K562 (cell line): ENCODE data around the gene TRPC4. TPM values are rescaled to one million over a fixed set of nuclear protein-coding genes. Genes with fewer than 3 reads are reported as not detected.
A peak's percentile ranks its signal among the peaks of the same experiment; 100 is the strongest.

Experiments
- ATAC-seq: fragments of 200-7000 bp; cut with Tn5 transposase; 3 replicates; pipeline ENCODE4 v1.9.1; 2020; ENCODE audit warnings: moderate library complexity
- BruUV-seq: library from RNA; stranded (reverse); fragments of 400-500 nt; replicated peaks from 2 replicates; lab custom pipeline; 2021; lab: Mats Ljungman, UMichigan
- CTCF ChIA-PET: fragments of 300-600 bp; formaldehyde crosslinking; extraction: SDS; loops from one replicate; lab custom pipeline; 2021; ENCODE audit warnings: low intra/inter-chr PET ratio; lab: Yijun Ruan, JAX
- POLR2A ChIA-PET: fragments of 300-600, 350-650 bp; sonication (Branson Sonifier 250); formaldehyde crosslinking; extraction: SDS; loops from one replicate; lab custom pipeline; 2021; ENCODE audit warnings: antibody characterized with exemption, inconsistent platforms; lab: Yijun Ruan, JAX
- DNase-seq, 4 experiments: peaks; one replicate each; pipeline versions ENCODE4 v3.0.0 to v3.0.0-alpha.2; 2011 to 2018; ENCODE audit warnings: low spot score in 3 of 4, mixed read lengths in 3 of 4; ENCODE audit errors: extremely low read depth in 1 of 4
- FAIRE-seq: peaks from 2 replicates; lab custom pipeline; 2011; peaks lifted over from hg19 to GRCh38; lab: Jason Lieb, UNC
- H2AFZ ChIP-seq: 2 replicates; pipeline ENCODE4 v1.6.0; 2011; ENCODE audit warnings: low read depth, low read length, control low read depth, inconsistent platforms
- H3K27ac ChIP-seq: fragments of 200-600 bp; 3 replicates; pipeline ENCODE4 v1.8.0; 2011; ENCODE audit warnings: low read depth, mild to moderate bottlenecking, control low read depth, inconsistent platforms, low read length, moderate library complexity, mixed read lengths; ENCODE audit errors: extremely low read depth
- H3K27me3 ChIP-seq, 2 experiments: fragments of 300-600 bp in 1 of 2; 2 replicates in 1 of 2; 3 replicates in 1 of 2; pipeline versions ENCODE4 v1.6.0 to v1.8.0; 2011; ENCODE audit warnings: inconsistent platforms in 2 of 2, low read length in 2 of 2, mild to moderate bottlenecking in 1 of 2, mixed read lengths in 1 of 2, moderate library complexity in 1 of 2; ENCODE audit not compliant: control insufficient read depth in 2 of 2, insufficient read depth in 2 of 2
- H3K36me3 ChIP-seq: fragments of 300-600 bp; 3 replicates; pipeline ENCODE4 v1.8.0; 2011; ENCODE audit warnings: mild to moderate bottlenecking, low read length, inconsistent platforms; ENCODE audit not compliant: control insufficient read depth, insufficient read depth
- H3K4me1 ChIP-seq, 2 experiments: fragments of 200-600 bp in 1 of 2; replicated peaks in 1 of 2; 2 replicates in 1 of 2; 3 replicates in 1 of 2; pipeline versions ENCODE4 v1.5.1 to v1.8.0; 2011; ENCODE audit warnings: inconsistent platforms in 2 of 2, low read length in 2 of 2, mild to moderate bottlenecking in 1 of 2, mixed read lengths in 1 of 2, moderate library complexity in 1 of 2; ENCODE audit not compliant: control insufficient read depth in 2 of 2, insufficient read depth in 2 of 2
- H3K4me2 ChIP-seq: 2 replicates; pipeline ENCODE4 v1.6.1; 2011; ENCODE audit warnings: low read length, control low read depth, inconsistent platforms, mixed read lengths; ENCODE audit not compliant: insufficient read depth
- H3K4me3 ChIP-seq: fragments of 200-600 bp; sonication (generic), shearing (Covaris generic); 2 replicates; pipeline ENCODE4 v1.5.1; 2016; ENCODE audit warnings: control low read depth, inconsistent platforms
- H3K79me2 ChIP-seq: fragments of 200-600 bp; 3 replicates; pipeline ENCODE4 v1.8.0; 2011; ENCODE audit warnings: low read length, inconsistent platforms; ENCODE audit not compliant: control insufficient read depth, insufficient read depth
- H3K9ac ChIP-seq, 2 experiments: 2 replicates each; pipeline versions ENCODE4 v1.6.0 to v1.6.1; 2011; ENCODE audit warnings: low read depth in 2 of 2, low read length in 2 of 2, control low read depth in 1 of 2, inconsistent platforms in 1 of 2, mild to moderate bottlenecking in 1 of 2, mixed read lengths in 1 of 2; ENCODE audit not compliant: insufficient read depth in 1 of 2
- H3K9me1 ChIP-seq: one replicate; pipeline ENCODE4 v1.6.0; 2011; ENCODE audit warnings: inconsistent platforms, mild to moderate bottlenecking, low read length, moderate library complexity; ENCODE audit not compliant: control insufficient read depth, insufficient read depth
- H3K9me3 ChIP-seq: replicated peaks from 2 replicates; pipeline ENCODE4 v1.5.1; 2011; ENCODE audit warnings: low read depth, low read length, inconsistent platforms; ENCODE audit not compliant: control insufficient read depth, insufficient read depth
- H4K20me1 ChIP-seq: replicated peaks from 2 replicates; pipeline ENCODE4 v1.6.1; 2011; ENCODE audit warnings: low read length, inconsistent platforms, mixed read lengths; ENCODE audit not compliant: control insufficient read depth, insufficient read depth
- FUS ChIP-seq: fragments of 200-400 bp; formaldehyde crosslinking; optimal IDR thresholded peaks from 2 replicates; pipeline ENCODE3; 2017; ENCODE audit warnings: low read depth, low read length
- NFIC ChIP-seq: fragments of 450-650 bp; IDR thresholded peaks from 2 replicates; pipeline ENCODE4 v1.6.1; 2017; ENCODE audit warnings: mild to moderate bottlenecking, inconsistent platforms
- POLR2H ChIP-seq: IDR thresholded peaks from 2 replicates; pipeline ENCODE4 v1.6.1; 2016; ENCODE audit warnings: missing genetic modification characterization, low read depth, mild to moderate bottlenecking, control low read depth, missing compliant biosample characterization, moderate library complexity
- RAD21 ChIP-seq, 2 experiments: fragments of 250-450 bp in 1 of 2; fragments of 450-650 bp in 1 of 2; sonication (Bioruptor Pico) in 1 of 2; formaldehyde crosslinking in 1 of 2; IDR thresholded peaks in 1 of 2; conservative IDR thresholded peaks in 1 of 2; 2 replicates each; pipeline versions ENCODE4 v1.4.0 to v1.8.0; 2020 to 2022; ENCODE audit warnings: mild to moderate bottlenecking in 2 of 2, moderate library complexity in 1 of 2
- RFX1 ChIP-seq: fragments of 450-650 bp; IDR thresholded peaks from 2 replicates; pipeline ENCODE4 v1.6.1; 2016; ENCODE audit warnings: mild to moderate bottlenecking, moderate library complexity
- SPI1 ChIP-seq: IDR thresholded peaks from 2 replicates; pipeline ENCODE4 v1.6.1; 2011; ENCODE audit warnings: low read depth, low read length, control low read depth, borderline replicate concordance
- ZBTB17 ChIP-seq: fragments of 450-650 bp; formaldehyde crosslinking; IDR thresholded peaks from 2 replicates; pipeline ENCODE4 v1.4.0; 2020; ENCODE audit warnings: mild to moderate bottlenecking
- ZNF175 ChIP-seq: fragments of 200-800 bp; sonication (Bioruptor generic); IDR thresholded peaks from 2 replicates; pipeline ENCODE4 v1.6.1; 2016; ENCODE audit warnings: low read depth, mild to moderate bottlenecking, missing genetic modification characterization, missing compliant biosample characterization
- ZNF512 ChIP-seq: IDR thresholded peaks from 2 replicates; pipeline ENCODE4 v1.6.1; 2016; ENCODE audit warnings: missing genetic modification characterization, missing compliant biosample characterization
- WGBS: fragments of 100-300 bp; shearing (Covaris generic); methylation state at CpG from one replicate; pipeline ENCODE4 v1.1.6; 2016; ENCODE audit warnings: low coverage, mixed read lengths; ENCODE audit not compliant: insufficient coverage; ENCODE audit errors: missing lambda C conversion rate; 5-methylcytosine and 5-hydroxymethylcytosine counted together
- in situ Hi-C: fragments of 300-500 bp; cut with MboI; formaldehyde crosslinking; loops from 4 replicates; pipeline ENCODE4 v1.15.0; 2018; ENCODE audit warnings: inconsistent platforms, mixed read lengths
- intact Hi-C: fragments of 100-400 bp; cut with micrococcal nuclease; formaldehyde crosslinking; loops from 2 replicates; pipeline ENCODE4 v1.14.2; 2022
- polyA plus RNA-seq, 8 experiments: library from polyadenylated mRNA; depleted of rRNA in 4 of 8; stranded (reverse) in 5 of 8; unstranded in 3 of 8; fragments of >200 nt; fragmentation: Nextera tagmentation in 2 of 8; fragmentation: Illumina TruSeq in 1 of 8; extraction: Ambion mirVana in 2 of 8; extraction: Trizol in 1 of 8; gene quantifications; 2 replicates each; pipeline versions ENCODE4 v1.2.1 to v1.2.3, GENCODE V29; 2011 to 2014; ENCODE audit warnings: inconsistent platforms in 1 of 8, missing spikeins in 1 of 8
- total RNA-seq, 7 experiments: library from RNA; depleted of rRNA in 6 of 7; stranded (reverse); fragments of >200 nt in 6 of 7; fragmentation: Illumina TruSeq in 2 of 7; extraction: Trizol in 2 of 7; gene quantifications; 2 replicates each; pipeline versions ENCODE4 v1.2.1 to v1.2.3, GENCODE V29; 2011 to 2021; ENCODE audit warnings: low replicate concordance in 1 of 7
- TF ChIP-seq, protein P1 (sequence below), 3 experiments: IDR thresholded peaks in 2 of 3; conservative IDR thresholded peaks in 1 of 3; 2 replicates each; pipeline ENCODE4 v1.5.1; 2011 to 2012; ENCODE audit warnings: low read length in 3 of 3, mild to moderate bottlenecking in 3 of 3, control low read depth in 2 of 3, improper control_type of control experiment in 1 of 3, inconsistent platforms in 1 of 3, low read depth in 1 of 3, mixed read lengths in 1 of 3, moderate library complexity in 1 of 3; ENCODE audit not compliant: insufficient read depth in 2 of 3
- TF ChIP-seq, protein P2 (sequence below): sonication (generic); IDR thresholded peaks from 2 replicates; pipeline ENCODE4 v1.6.1; 2016
- TF ChIP-seq, protein P3 (sequence below): IDR thresholded peaks from 2 replicates; pipeline ENCODE4 v1.6.1; 2011; ENCODE audit warnings: borderline replicate concordance, low read depth, mild to moderate bottlenecking, moderate library complexity, low read length; ENCODE audit not compliant: insufficient read depth, poor library complexity, severe bottlenecking

The TRPC4 gene
- total and polyA plus RNA-seq, 9 of the 15 experiments (the other 6 are each of a cell fraction or from before 2014, with no cell fraction given): 0.03 to 0.04 TPM; not detected in 7

- TF ChIP-seq, protein P1, sequence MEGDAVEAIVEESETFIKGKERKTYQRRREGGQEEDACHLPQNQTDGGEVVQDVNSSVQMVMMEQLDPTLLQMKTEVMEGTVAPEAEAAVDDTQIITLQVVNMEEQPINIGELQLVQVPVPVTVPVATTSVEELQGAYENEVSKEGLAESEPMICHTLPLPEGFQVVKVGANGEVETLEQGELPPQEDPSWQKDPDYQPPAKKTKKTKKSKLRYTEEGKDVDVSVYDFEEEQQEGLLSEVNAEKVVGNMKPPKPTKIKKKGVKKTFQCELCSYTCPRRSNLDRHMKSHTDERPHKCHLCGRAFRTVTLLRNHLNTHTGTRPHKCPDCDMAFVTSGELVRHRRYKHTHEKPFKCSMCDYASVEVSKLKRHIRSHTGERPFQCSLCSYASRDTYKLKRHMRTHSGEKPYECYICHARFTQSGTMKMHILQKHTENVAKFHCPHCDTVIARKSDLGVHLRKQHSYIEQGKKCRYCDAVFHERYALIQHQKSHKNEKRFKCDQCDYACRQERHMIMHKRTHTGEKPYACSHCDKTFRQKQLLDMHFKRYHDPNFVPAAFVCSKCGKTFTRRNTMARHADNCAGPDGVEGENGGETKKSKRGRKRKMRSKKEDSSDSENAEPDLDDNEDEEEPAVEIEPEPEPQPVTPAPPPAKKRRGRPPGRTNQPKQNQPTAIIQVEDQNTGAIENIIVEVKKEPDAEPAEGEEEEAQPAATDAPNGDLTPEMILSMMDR (IDR thresholded peaks at IDR 0.05 in 2 of 3, conservative IDR thresholded peaks at IDR 0.05 in 1 of 3; ENCODE audit: insufficient read depth in 2 of 3, low read depth in 1 of 3, low read length in 3 of 3): peak; percentile 59 to 65 (median 61)
- TF ChIP-seq RAD21 (CRISPR knock-in tag; conservative IDR thresholded peaks at IDR 0.05 in 1 of 2, IDR thresholded peaks at IDR 0.05 in 1 of 2) (peak; percentile 39 to 71), FUS (no peak), POLR2H (tag) (no peak), ZNF175 (CRISPR knock-in tag) (no peak), NFIC (peak; percentile 63)
- TF ChIP-seq, all 486 proteins: peak for 6
Observed at GRCh38 chr13:37869756-37870488, at the start of gene TRPC4 (continued).

DNA sequence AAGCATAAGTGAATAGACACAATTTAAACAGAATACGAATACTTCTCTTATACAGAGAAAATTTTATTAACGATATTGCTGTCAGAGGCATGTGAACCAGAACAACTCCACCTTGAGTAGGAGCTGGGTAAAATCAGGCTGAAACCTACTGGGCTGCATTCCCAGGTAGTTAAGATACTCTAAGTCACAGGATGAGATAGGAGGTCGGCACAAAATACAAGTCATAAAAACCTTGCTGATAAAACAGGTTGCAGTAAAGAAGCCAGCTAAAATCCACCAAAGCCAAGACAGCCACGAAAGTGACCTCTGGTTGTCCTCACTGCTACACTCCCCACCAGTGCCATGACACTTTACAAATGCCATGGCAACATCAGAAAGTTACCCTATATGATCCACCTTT lies 49.2 kb upstream of the TRPC4 start:
- no peak overlapping the region for H3K9ac ChIP-seq
- TF ChIP-seq, protein P2, sequence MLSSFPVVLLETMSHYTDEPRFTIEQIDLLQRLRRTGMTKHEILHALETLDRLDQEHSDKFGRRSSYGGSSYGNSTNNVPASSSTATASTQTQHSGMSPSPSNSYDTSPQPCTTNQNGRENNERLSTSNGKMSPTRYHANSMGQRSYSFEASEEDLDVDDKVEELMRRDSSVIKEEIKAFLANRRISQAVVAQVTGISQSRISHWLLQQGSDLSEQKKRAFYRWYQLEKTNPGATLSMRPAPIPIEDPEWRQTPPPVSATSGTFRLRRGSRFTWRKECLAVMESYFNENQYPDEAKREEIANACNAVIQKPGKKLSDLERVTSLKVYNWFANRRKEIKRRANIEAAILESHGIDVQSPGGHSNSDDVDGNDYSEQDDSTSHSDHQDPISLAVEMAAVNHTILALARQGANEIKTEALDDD: peak; percentile 60; the same call in 1 of the 2 replicates
- no peak for TF ChIP-seq ZBTB17 (CRISPR knock-in tag)
- TF ChIP-seq ZNF512: no peak
- TF ChIP-seq, protein P3, sequence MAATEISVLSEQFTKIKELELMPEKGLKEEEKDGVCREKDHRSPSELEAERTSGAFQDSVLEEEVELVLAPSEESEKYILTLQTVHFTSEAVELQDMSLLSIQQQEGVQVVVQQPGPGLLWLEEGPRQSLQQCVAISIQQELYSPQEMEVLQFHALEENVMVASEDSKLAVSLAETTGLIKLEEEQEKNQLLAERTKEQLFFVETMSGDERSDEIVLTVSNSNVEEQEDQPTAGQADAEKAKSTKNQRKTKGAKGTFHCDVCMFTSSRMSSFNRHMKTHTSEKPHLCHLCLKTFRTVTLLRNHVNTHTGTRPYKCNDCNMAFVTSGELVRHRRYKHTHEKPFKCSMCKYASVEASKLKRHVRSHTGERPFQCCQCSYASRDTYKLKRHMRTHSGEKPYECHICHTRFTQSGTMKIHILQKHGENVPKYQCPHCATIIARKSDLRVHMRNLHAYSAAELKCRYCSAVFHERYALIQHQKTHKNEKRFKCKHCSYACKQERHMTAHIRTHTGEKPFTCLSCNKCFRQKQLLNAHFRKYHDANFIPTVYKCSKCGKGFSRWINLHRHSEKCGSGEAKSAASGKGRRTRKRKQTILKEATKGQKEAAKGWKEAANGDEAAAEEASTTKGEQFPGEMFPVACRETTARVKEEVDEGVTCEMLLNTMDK: peak; percentile 28
- TF ChIP-seq RFX1: peak; percentile 40
- TF ChIP-seq SPI1: no peak
- TF ChIP-seq, all 486 proteins: peak for 3
- no TSS peak for BruUV-seq
- H3K4me2 ChIP-seq: no peak overlapping the region; the same call in 1 of the 2 replicates
- no peaks in the 10 kb centered on the region for H3K27me3 ChIP-seq
- ChIA-PET POLR2A (interaction anchor here (0.9 kb wide), 1 partner anchor 11 kb away, joined by 5 read pairs; no protein-coding TSS in a partner anchor), CTCF (no interaction called here)
- WGBS: 7% methylated on average over 4 of the region's 4 CpGs
- no peaks in the 10 kb centered on the region for H3K36me3 ChIP-seq
- H3K9me3 ChIP-seq: no peaks in the 10 kb centered on the region
- FAIRE-seq: peak; percentile 6
- H3K4me1 ChIP-seq: peaks cover 4 to 8% of the 10 kb centered on the region in 2 experiments; a peak in 2 of 5 replicates
- no peaks in the 10 kb centered on the region for H3K9me1 ChIP-seq
- peak; percentile 60 for ATAC-seq
- intact Hi-C loops: no loop called here
- H2AFZ ChIP-seq: 0 out of 2 replicates have a peak overlapping the region, but pooled peaks have one; percentile 55
- H3K4me3 ChIP-seq: no peak overlapping the region
- H3K79me2 ChIP-seq: no peaks in the 10 kb centered on the region
- H4K20me1 ChIP-seq: no peaks in the 10 kb centered on the region
- peak in 1 of 4 experiments; percentile 43 for DNase-seq
- H3K27ac ChIP-seq: no peak overlapping the region
- in situ Hi-C loops: no loop called here
